ENCODE data around the gene CFHR3. TPM values are rescaled to one million over a fixed set of nuclear protein-coding genes. Genes with fewer than 3 reads are reported as not detected.

The CFHR3 gene
- total RNA-seq, 1 donor from 2014 or later: 0.36 TPM

Other genes with a start within 250 kb of the CFHR3 start
- 0.20 TPM for gene KCNT2, start 166.4 kb upstream of the CFHR3 start, total RNA-seq
- 33.9 TPM for gene CFH, start 122.8 kb upstream of the CFHR3 start, total RNA-seq
- gene CFHR1, start 44.9 kb downstream of the CFHR3 start, total RNA-seq: 0.60 TPM
- not detected for gene CFHR4, start 113.2 kb downstream of the CFHR3 start, total RNA-seq
- not detected for gene CFHR2, start 168.9 kb downstream of the CFHR3 start, total RNA-seq
- not detected for gene CFHR5, start 202.7 kb downstream of the CFHR3 start, total RNA-seq

Measured in esophagus mucosa (tissue), 1 donor.